ELR (cell line): ENCODE measurements around the gene ZFP82.

Experiments
- DNase-seq: peaks from one replicate; pipeline ENCODE4 v3.0.0-alpha.2; 2015; ENCODE audit warnings: low read depth

The ZFP82 gene

DNA sequence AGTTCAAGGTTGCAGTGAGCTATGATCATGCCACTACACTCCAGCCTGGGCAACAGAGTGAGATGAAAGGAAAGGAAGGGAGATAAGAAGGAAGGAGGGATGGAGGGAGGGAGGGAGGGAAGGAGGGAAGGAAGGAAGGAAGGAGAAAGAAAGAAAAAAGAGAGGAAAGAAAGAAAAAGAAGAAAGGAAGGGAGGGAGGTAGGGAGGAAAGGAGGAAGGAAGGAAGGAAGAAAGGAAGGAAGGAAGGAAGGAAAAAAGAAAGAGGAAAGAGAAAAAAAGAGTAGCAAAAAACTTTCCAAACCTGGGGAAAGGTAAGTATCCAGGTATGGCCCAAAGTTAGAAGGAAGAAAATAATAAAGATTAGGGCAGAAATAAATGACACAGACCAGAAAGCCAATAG is 46.6 kb downstream of the ZFP82 start:
- no peak for DNase-seq

- no peak for DNase-seq
Observed at GRCh38 chr19:36363845-36364244, 54.6 kb downstream of the ZFP82 start.
